MV-4-11 (cell line): Measurements from ENCODE around the gene PCDHA1.
"Not testable (repeated sequence)": the region's sequence is repeated elsewhere in the genome, so short reads cannot be mapped to it uniquely, and the experiment has no call there.

Experiments
- DNase-seq: peaks from one replicate; lab custom pipeline; 2025; lab: John Stamatoyannopoulos, UW

Gene PCDHA1

DNA sequence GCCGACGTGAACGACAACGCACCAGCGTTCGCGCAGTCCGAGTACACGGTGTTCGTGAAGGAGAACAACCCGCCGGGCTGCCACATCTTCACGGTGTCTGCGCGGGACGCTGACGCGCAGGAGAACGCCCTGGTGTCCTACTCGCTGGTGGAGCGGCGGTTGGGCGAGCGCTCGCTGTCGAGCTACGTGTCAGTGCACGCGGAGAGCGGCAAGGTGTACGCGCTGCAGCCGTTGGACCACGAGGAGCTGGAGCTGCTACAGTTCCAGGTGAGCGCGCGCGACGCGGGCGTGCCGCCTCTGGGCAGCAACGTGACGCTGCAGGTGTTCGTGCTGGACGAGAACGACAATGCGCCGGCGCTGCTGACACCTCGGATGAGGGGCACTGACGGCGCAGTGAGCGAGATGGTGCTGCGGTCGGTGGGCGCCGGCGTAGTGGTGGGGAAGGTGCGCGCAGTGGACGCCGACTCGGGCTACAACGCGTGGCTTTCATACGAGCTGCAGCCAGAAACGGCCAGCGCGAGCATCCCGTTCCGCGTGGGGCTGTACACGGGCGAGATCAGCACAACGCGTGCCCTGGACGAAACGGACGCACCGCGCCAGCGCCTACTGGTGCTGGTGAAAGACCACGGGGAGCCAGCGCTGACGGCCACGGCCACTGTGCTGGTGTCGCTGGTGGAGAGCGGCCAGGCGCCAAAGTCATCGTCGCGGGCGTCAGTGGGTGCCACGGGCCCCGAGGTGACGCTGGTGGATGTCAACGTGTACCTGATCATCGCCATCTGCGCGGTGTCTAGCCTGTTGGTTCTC is 64.1 kb downstream of the PCDHA1 start:
- not testable (repeated sequence) for DNase-seq

DNA sequence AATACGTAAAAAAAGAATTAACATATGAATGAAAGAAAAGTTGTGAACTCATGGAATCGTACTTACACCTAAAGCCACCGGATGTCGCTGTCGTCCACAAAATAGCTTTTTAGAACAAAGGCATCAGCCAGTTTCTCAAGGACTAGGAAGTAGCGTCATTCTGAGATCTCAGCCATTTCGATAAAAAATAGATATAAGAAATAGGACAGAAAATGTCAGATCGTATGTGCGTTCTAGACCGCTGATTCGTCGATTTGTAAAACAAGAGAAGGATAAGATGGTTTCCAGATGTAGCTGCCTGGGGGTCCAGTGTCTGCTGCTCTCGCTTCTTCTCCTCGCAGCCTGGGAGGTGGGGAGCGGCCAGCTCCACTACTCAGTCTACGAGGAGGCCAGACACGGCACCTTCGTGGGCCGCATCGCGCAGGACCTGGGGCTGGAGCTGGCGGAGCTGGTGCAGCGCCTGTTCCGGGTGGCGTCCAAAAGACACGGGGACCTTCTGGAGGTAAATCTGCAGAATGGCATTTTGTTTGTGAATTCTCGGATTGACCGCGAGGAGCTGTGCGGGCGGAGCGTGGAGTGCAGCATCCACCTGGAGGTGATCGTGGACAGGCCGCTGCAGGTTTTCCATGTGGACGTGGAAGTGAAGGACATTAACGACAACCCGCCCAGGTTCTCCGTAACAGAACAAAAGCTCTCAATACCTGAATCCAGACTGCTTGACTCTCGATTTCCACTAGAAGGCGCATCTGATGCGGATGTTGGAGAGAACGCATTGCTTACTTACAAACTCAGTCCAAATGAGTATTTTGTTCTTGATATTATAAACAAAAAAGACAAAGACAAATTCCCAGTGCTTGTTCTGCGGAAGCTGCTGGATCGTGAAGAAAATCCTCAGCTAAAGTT is 70.1 kb downstream of the PCDHA1 start, which contains the start of gene PCDHA10:
Gene PCDHA10 (plus strand): TSS at position 126 of the 903 bp plus-strand sequence. CDS start 152 bp downstream, at position 278.
- no peak for DNase-seq

DNA sequence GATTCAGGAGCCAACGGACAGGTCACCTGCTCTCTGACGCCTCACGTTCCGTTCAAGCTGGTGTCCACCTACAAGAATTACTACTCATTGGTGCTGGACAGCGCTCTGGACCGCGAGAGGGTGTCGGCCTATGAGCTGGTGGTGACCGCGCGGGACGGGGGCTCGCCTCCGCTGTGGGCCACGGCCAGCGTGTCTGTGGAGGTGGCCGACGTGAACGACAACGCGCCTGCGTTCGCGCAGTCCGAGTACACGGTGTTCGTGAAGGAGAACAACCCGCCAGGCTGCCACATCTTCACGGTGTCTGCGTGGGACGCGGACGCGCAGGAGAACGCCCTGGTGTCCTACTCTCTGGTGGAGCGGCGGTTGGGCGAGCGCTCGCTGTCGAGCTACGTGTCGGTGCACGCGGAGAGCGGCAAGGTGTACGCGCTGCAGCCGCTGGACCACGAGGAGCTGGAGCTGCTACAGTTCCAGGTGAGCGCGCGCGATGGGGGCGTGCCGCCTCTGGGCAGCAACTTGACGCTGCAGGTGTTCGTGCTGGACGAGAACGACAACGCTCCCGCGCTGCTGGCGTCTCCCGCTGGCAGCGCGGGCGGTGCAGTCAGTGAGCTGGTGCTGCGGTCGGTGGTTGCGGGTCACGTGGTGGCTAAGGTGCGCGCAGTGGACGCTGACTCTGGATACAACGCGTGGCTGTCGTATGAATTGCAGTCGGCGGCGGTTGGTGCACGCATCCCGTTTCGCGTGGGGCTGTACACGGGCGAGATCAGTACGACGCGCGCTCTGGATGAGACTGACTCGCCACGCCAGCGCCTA is 71.4 kb downstream of the PCDHA1 start:
- no peak for DNase-seq

DNA sequence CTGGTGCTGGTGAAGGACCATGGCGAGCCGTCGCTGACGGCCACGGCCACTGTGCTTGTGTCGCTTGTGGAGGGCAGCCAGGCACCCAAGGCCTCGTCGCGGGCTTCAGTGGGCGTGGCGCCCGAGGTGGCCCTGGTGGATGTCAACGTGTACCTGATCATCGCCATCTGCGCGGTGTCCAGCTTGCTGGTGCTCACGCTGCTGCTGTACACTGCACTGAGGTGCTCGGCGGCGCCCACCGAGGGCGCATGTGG is 72.0 kb downstream of the PCDHA1 start:
- no peak for DNase-seq

DNA sequence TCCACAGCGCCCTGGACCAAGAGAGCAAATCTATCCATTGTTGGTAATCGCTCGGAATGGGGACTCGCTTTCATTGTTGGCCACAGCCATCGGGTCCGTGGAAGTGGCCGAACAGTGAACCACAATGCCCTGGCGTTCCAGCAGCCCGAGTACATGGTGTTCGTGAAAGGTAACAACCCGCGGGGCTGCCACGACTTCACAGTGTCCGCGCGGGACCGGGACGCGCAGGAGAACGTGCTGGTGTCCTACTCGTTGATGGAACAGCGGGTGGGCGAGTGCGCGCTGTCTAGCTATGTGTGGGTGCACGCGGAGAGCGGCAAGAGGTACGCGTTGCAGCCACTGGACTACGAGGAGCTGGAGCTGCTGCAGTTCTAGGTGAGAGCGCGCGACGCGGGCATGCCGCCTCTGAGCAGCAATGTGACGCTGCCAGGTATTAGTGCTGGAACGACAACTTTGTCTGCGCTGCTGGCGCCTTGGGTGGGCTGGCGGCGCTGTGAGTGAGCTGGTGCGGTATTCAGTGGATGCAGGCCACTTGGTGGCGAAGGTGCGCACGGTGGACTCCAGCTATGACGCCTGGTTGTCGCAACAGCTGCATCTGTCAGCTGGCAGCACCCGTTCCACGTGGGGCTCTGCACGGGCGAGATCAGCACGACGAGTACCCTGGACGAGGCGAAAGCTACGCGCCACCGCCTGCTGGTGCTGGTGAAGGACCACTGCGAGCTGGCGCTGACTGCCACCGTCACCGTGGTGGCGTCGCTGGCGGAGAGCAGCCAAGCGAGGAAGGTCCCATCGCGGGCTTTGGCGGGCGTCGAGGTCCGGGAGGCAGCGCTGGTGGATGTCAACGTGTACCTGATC is 76.7 kb downstream of the PCDHA1 start:
- DNase-seq = no peak

DNA sequence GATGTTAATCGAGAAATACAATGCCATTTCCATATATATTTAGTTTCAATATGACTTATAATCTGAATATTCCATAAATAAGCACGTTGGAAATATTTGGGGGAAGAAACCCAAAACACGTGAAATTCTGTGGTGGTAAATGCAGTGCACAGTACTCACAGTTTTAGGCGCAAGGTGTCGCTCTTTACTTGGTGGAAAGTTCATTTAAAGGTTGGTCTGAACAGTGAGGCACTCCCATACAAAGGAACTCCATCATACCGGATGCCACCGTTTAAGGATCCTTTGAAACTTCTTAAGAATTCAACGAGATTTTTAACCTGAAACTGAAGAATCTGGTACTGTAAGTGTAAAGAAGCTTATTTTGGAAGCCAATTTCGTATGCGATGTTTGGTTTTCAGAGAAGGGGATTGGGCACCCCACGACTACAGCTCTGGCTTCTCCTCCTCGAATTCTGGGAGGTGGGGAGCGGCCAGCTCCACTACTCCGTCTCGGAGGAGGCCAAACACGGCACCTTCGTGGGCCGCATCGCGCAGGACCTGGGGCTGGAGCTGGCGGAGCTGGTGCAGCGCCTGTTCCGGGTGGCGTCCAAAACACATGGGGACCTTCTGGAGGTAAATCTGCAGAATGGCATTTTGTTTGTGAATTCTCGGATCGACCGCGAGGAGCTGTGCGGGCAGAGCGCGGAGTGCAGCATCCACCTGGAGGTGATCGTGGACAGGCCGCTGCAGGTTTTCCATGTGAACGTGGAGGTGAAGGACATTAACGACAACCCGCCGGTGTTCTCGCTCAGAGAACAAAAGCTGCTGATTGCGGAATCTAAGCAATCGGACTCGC is 83.0 kb downstream of the PCDHA1 start, which contains the start of gene PCDHA11:
Gene PCDHA11 (plus strand): TSS at position 237 of the 834 bp plus-strand sequence. CDS start 147 bp downstream, at position 384.
- DNase-seq = no peak

DNA sequence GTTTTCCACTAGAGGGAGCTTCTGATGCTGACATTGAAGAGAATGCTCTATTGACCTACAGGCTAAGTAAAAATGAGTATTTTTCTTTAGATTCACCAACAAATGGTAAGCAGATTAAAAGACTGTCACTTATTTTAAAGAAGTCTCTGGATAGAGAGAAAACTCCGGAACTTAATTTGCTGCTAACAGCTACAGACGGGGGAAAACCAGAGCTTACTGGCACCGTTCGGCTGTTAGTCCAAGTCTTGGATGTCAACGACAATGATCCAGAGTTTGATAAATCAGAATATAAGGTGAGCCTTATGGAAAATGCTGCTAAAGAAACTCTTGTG is 83.6 kb downstream of the PCDHA1 start:
- no peak for DNase-seq

DNA sequence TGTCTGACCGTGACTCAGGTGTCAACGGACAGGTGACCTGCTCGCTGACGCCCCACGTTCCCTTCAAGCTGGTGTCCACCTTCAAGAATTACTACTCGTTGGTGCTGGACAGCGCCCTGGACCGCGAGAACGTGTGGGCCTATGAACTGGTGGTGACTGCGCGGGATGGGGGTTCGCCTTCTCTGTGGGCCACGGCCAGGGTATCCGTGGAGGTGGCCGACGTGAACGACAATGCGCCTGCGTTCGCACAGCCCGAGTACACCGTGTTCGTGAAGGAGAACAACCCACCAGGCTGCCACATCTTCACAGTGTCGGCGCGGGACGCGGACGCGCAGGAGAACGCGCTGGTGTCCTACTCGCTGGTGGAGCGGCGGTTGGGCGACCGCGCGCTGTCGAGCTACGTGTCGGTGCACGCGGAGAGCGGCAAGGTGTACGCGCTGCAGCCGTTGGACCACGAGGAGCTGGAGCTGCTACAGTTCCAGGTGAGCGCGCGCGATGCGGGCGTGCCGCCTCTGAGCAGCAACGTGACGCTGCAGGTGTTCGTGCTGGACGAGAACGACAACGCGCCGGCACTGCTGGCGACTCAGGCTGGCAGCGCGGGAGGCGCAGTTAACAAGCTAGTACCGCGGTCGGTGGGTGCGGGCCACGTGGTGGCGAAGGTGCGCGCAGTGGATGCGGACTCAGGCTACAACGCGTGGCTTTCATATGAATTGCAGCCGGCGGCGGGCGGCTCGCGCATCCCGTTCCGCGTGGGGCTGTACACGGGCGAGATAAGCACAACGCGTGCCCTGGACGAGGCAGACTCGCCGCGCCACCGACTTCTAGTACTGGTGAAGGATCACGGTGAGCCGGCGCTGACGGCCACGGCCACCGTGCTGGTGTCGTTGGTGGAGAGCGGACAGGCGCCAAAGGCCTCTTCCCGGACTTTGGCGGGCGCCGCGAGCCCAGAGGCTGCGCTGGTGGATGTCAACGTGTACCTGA is 84.6 kb downstream of the PCDHA1 start:
- DNase-seq = no peak

DNA sequence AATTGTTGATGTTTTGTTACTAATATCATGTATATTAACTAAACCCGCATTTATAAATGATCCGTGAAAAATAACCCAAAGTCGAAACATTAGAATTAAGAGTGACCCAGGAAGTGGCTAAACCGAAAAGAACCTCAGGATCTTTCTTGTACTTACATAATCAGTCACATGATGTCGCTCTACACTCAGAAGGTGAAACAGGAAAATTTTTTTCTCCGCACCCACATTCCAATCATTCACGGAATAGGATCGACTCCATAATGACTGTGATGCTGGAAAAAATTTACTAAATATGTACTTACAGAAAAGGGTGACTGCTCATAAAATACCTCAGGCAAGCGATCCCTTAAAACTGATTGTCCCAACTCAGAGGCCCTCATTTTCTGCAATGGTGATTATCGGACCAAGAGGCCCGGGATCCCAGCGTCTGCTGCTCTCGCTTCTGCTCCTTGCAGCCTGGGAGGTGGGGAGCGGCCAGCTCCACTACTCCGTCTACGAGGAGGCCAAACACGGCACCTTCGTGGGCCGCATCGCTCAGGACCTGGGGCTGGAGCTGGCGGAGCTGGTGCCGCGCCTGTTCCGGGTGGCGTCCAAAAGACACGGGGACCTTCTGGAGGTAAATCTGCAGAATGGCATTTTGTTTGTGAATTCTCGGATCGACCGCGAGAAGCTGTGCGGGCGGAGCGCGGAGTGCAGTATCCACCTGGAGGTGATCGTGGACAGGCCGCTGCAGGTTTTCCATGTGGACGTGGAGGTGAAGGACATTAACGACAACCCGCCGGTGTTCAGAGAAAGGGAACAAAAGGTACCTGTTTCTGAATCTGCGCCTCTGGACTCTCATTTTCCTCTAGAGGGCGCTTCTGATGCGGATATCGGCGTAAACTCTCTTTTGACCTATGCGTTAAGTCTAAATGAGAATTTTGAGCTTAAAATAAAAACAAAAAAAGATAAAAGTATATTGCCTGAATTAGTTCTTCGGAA is 89.4 kb downstream of the PCDHA1 start, which contains the start of gene PCDHA12:
Gene PCDHA12 (plus strand): TSS at position 224 of the 981 bp plus-strand sequence. CDS start 165 bp downstream, at position 389.
- no peak for DNase-seq

DNA sequence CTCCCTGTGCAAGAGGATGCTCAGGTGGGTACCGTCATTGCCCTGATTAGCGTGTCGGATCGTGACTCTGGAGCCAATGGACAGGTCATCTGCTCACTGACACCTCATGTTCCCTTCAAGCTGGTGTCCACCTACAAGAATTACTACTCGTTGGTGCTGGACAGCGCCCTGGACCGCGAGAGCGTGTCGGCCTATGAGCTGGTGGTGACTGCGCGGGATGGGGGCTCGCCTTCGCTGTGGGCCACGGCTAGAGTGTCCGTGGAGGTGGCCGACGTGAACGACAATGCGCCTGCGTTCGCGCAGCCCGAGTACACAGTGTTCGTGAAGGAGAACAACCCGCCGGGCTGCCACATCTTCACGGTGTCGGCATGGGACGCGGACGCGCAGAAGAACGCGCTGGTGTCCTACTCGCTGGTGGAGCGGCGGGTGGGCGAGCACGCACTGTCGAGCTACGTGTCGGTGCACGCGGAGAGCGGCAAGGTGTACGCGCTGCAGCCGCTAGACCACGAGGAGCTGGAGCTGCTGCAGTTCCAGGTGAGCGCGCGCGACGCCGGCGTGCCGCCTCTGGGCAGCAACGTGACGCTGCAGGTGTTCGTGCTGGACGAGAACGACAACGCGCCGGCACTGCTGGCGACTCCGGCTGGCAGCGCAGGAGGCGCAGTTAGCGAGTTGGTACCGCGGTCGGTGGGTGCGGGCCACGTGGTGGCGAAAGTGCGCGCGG is 90.8 kb downstream of the PCDHA1 start:
- DNase-seq = not testable (repeated sequence)

DNA sequence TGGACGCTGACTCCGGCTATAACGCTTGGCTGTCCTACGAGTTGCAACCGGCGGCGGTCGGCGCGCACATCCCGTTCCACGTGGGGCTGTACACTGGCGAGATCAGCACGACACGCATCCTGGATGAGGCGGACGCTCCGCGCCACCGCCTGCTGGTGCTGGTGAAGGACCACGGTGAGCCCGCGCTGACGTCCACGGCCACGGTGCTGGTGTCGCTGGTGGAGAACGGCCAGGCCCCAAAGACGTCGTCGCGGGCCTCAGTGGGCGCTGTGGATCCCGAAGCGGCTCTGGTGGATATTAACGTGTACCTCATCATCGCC is 91.3 kb downstream of the PCDHA1 start:
- no peak for DNase-seq

DNA sequence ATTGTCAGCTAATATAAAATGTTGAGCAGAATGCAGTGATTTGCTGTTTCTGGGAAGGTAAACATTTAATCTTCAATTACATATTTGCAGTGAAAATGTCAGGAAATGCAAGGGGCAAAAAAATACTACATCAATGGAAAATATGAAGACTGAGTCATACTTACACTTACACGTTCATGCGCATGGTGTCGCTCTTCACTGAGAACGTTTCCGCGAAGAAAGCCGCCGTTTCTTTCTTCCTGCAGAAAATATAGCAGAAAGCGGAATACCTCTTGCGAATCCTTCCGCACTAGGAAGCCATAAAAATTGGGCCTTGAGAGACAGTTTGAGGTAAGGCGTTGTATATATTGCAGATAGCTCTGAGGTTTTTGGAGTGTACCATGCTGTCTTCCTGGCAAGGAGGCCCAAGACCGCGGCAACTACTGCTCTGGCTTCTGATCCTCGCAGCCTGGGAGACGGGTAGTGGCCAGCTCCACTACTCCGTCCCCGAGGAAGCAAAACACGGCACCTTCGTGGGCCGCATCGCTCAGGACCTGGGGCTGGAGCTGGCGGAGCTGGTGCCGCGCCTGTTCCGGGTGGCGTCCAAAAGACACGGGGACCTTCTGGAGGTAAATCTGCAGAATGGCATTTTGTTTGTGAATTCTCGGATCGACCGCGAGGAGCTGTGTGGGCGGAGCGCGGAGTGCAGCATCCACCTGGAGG is 96.1 kb downstream of the PCDHA1 start, which contains the start of gene PCDHA13:
Gene PCDHA13 (plus strand): TSS at position 236 of the 702 bp plus-strand sequence. CDS start 145 bp downstream, at position 381.
- DNase-seq = no peak

DNA sequence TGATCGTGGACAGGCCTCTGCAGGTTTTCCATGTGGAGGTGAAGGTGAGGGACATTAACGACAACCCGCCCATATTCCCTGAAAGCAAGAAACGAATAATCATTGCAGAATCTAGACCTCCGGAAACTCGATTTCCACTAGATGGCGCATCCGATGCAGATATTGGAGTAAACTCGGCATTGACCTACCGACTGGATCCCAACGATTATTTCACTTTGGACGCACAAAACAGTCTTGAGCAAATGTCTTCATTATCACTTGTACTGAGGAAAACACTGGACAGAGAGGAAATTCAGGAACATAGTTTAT is 96.6 kb downstream of the PCDHA1 start:
- no peak for DNase-seq

DNA sequence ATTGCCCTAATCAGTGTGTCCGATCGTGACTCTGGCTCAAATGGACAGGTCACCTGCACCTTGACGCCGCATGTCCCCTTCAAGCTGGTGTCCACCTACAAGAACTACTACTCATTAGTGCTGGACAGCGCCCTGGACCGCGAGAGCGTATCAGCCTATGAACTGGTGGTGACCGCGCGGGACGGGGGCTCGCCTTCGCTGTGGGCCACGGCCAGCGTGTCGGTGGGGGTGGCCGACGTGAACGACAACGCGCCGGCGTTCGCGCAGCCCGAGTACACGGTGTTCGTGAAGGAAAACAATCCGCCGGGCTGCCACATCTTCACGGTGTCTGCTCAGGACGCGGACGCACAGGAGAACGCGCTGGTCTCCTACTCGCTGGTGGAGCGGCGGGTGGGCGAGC is 97.4 kb downstream of the PCDHA1 start:
- DNase-seq = no peak

DNA sequence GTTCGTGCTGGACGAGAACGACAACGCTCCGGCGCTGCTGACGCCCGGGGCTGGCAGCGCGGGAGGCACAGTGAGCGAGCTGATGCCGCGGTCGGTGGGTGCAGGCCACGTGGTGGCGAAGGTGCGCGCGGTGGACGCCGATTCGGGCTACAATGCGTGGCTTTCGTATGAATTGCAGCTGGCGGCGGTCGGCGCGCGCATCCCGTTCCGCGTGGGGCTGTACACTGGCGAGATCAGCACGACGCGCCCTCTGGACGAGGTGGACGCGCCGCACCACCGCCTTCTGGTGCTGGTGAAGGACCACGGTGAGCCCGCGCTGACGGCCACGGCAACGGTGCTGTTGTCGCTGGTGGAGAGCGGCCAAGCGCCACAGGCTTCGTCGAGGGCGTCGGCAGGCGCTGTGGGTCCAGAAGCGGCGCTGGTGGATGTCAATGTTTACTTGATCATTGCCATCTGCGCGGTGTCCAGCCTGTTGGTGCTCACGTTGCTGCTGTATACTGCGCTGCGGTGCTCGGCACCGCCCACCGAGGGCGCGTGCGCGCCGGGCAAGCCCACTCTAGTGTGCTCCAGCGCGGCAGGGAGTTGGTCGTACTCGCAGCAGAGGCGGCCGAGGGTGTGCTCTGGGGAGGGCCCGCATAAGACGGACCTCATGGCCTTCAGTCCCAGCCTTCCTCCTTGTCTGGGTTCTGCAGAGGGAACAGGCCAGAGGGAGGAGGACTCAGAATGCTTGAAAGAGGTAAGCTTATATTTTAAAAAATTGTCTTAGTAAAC is 98.2 kb downstream of the PCDHA1 start:
- no peak for DNase-seq

DNA sequence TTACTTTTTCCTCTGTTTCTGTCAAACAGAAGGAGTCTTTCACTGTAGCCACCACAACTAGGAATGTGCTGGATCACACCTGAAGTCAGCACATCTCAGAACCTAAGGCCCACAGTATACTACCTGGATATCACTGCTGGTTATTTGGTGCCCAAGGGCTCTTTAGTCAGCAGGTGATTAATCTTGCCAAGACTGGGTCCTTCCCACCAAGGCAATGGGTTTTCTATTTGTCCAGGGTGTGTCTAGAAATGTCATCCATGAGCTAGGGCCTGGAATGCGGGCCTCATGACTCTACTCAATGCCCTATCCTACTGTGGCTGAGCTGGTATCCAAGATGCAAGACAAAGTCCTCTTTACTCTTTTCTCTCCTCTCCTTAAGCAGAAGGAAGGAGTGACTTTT is 130.4 kb downstream of the PCDHA1 start:
- DNase-seq = no peak
